ENCODE results near the gene OSBP2.

GRCh38 chr22:30881361-30882183 is 186.9 kb downstream of the OSBP2 start:
- no peak for TF ChIP-seq POLR2A (IDR thresholded peaks at IDR 0.05)
- TF ChIP-seq, protein P1, sequence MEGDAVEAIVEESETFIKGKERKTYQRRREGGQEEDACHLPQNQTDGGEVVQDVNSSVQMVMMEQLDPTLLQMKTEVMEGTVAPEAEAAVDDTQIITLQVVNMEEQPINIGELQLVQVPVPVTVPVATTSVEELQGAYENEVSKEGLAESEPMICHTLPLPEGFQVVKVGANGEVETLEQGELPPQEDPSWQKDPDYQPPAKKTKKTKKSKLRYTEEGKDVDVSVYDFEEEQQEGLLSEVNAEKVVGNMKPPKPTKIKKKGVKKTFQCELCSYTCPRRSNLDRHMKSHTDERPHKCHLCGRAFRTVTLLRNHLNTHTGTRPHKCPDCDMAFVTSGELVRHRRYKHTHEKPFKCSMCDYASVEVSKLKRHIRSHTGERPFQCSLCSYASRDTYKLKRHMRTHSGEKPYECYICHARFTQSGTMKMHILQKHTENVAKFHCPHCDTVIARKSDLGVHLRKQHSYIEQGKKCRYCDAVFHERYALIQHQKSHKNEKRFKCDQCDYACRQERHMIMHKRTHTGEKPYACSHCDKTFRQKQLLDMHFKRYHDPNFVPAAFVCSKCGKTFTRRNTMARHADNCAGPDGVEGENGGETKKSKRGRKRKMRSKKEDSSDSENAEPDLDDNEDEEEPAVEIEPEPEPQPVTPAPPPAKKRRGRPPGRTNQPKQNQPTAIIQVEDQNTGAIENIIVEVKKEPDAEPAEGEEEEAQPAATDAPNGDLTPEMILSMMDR (IDR thresholded peaks at IDR 0.05) = no peak
